NCI-H128 (cell line): Measurements from ENCODE around the gene HTT-AS.
A peak's percentile ranks its signal among the peaks of the same experiment; 100 is the strongest.
"Not testable (repeated sequence)": the region's sequence is repeated elsewhere in the genome, so short reads cannot be mapped to it uniquely, and the experiment has no call there.

Experiments
- DNase-seq: peaks from one replicate; lab custom pipeline; 2025; ENCODE audit not compliant: unreplicated experiment; lab: John Stamatoyannopoulos, UW

The HTT-AS gene

DNA sequence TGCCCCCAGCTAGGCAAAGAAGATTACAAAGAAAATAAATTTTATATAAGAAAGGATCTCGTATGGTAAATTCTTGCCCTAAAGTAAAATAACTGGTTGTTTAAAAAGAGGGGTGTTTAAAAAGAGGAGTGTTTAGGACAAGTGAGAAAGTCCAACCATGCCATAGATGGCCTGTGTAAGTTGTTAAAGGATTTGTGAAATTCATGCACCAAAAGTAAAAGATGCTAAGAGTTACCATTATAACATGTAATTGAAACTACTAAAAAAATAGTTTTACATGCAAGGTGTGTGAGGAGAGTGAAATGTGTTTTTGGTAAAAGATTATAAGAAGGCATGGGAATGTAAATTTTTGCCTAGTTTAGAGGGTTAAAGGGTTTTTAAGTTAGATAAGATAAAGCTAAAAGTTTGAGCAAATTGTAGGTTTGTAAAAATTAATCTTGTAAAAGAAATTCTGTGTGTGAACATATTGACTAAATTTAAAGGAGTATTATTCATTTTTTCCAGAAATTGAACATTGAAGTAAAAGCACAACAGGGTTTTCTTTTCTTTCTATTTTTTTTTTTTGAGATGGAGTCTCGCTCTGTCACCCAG lies 20.1 kb downstream of the HTT-AS start:
- DNase-seq: no peak

DNA sequence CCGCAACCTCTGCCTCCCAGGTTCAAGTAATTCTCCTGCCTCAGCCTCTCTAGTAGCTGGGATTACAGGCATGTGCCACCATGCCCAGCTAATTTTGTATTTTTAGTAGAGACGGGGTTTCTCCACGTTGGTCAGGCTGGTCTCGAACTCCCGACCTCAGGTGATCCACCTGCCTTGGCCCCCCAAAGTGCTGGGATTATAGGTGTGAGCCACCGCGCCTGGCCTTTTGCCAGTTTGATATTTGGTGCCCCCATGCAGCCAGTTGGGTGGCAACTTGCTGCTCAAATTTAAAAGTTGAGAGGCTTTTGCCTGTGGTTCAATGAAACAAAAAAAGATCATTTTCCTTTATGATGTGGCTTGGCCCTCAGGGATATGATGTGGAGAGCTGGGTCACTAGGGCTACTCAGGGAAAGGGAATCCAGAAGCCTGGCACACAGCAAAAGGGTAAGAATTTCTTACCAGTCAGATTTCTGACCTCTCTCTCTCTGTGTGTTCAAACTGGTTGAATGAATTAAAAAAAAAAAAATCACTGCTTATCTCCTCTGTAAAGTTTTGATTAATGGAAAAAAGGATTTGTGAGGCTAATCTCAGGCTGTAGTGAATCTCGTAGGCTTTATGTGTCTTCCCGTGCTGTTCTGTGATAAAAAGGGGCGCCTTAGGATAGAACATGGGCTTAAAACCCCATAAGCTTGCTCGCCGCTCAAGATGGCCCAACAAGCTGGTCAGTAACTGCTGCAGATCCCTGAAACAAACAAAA lies 23.0 kb downstream of the HTT-AS start:
- not testable (repeated sequence) for DNase-seq

DNA sequence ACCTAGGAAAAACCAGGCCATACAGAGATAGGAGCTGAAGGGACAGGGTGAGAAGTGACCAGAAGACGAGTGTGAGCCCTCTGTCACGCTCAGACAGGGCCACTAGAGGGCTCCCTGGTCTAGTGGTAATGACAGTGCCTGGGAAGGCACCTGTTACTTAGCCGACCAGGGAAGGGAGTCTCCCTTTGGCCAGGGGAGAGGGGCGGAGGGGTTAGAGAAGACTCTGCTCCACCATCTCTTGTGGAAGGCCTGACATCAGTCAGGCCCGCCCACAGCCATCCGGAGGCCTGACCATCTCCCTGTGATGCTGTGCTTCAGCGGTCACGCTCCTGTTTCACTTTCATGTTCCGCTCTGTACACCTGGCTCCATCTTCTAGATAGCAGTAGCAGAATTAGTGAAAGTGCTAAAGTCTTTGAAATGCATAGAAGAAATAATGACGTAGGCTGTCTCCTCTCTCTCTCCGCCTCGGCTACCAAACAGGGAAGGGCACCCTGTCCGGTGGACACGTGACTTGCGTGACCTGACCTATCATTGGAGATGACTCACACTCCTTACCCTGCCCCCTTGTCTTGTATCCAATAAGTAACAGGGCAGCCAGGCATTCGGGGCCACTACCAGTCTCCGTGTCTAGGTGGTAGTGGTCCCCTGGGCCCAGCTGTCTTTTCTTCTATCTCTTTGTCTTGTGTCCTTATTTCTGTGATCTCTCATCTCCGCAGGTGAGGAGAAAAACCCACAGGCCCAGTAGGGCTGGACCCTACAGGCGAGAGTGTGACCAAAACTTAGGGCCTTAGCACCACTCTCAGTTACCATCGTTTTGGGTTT lies 26.7 kb downstream of the HTT-AS start:
- DNase-seq: peak; percentile 46

DNA sequence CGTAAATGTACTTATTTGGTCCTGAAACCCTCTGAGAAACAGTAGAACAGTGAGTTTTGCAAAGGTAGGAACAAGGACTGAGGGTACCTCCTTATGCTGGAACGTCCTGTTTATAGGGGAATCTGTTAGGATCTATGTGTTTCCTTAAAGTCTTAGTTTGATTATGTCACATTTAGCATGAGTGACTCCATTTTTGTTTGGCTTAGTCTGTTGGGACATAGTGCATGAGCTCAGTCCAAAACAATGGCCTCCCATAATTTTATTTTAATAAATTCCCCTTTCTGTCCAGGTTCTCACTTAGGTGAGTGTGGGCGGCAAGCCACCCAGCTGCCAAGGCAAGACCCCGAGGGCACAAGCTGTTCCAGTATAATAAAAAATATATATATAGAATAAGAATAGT lies 27.7 kb downstream of the HTT-AS start:
- DNase-seq: no peak

DNA sequence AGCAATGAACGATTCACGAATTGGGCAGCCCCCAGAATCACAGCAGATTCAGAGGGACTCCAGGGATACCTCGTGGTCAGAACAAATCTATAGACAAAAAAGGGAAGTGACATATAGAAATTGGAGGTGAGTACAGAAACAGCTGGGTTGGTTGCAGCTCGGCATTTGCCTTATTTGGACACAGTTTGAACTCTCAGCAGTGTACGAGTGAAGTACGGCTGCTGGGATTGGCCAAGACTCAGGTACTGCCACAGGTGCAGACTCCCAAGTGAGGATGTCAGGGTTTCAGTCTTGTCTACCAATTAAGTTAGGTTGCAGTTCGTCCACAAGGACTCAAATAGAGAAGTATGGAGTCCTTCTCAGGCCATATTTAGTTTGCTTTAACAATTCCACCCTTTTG lies 28.2 kb downstream of the HTT-AS start:
- no peak for DNase-seq

DNA sequence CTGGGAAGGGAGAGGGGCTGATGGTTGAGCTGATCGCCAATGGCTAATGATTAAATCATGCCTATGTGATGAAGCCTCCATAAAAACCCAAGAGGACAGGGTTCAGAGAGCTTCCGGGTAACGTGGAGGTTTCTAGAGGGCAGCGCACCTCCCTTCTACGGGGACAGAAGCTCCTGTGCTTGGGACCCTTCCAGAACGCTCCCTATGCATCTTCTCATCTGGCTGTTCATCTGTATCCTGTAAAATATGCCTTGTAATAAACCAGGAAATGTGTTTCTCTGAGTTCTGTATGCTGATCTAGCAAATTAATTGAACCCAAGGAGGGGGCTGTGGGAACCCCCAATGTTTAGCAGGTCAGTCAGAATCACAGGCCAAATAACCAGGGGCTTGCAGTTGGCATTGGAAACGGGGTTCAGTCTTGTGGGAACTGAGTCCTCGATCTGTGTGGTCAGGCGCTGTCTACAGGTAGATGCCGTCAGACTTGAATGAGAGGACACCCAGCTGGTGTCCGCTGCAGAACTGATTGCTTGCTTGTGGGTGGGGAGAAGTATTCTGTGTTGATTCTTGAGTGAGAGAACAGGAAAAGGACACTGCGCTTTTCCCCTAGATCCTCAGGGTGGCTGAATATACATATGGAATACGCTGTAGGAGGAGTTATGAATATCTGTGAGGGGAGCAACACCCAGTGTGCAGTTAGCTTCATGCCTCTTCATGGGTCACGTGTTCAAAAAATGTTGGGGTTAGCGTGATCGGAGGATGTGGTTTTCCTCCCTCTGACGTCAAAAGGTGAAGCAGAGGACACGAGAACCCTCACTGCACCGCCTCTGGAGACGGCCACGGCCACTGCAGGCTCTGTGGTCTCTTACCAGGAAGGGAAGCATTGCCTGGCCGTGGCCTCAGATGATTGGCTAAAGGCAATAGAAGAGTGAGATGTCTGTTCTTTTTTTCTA lies 29.2 kb downstream of the HTT-AS start:
- DNase-seq: no peak

DNA sequence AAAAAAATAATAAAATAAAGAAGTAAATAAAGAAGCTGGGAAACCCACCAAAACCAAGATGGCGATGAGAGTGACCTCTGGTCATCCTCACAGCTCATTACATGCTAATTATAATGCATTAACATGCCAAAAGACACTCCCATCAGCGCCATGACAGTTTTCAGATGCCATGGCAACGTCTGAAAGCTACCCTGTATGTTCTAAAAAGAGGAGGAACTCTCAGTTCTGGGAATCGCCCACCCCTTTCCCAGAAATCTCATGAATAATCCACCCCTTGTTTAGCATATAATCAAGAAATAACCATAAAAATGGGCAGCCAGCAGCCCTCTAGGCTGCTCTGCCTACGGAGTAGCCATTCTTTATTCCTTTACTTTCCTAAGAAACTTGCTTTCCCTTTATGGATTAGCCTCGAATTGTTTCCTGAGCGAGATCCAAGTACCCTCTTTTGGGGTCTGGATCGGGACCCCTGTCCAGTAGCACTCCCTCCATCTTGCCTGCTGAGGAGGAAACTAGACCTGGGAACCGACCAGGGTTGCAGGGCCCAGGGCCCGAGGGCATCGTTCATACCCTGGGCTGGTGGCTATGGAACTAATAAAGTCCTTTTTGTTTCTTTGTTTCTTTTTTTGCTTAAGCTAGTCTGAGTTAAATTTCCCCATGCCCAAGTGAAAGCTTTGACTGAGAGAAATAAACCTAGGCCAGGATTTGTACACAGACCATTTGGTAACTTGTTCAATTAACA lies 30.9 kb downstream of the HTT-AS start:
- no peak for DNase-seq

DNA sequence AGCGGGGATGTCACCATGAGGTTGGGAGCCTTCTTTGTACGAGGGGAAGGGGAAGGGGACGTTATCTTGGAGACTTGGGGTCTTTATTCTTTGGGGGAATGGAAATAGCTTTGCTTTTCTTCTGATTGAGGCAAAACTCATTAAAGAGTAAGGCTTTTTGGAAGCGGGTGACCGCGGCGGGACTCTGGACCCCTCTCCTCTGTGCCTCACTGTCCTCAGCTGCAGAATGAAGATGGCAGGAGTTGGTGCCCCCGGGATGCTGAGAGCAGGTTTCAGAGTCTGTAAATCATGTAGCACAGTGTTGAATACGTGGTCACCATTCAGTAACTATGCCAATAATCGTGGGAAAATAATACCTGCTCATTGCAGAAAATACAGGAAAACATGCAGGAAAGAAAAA lies 32.1 kb downstream of the HTT-AS start:
- no peak for DNase-seq

DNA sequence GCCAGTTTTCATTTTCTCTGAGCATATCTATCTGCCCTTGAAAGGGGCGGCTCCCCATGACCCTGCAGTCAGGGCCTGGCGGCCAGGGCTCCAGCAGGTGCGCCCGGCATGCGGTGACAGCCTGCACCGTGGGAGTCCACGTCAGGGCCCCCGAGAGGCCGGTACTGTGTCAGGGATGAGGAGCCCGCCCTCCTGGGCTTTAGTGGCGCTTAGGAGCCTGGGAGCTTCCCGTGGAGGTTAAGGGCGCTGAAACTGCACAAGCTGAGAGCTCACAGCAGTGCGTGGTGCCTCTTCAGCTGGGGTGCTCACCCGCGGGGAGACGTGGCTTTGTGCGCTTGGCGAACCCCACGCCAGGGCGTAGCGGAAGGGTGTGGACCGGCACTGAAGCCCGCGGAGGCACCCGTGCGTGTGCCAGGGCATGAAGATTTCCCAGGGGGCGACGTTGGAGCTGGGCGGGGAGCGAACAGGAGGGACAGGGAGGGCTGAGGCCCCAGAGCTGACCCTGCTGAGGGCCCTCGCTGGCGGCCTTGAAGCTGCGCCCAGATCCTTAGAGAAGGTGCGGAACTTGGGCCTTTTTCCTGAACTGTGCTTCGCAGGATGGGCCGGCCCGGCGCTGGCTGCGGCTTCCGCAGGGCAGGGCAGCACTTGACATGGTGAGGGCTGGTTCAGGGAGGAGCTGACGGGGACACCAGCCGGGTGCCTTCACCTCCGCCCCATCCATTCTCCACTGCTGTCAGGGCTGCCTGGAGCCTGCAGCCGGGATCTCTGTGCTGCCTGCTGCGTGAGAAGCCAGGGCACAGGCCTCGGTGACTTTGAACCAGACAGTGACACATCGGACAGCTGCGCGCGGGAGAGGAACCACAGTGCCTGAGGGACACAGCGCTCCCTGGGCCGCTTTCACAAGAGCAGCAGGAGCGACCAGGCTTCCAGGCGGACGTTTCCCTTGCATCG lies 32.9 kb downstream of the HTT-AS start:
- DNase-seq: no peak

DNA sequence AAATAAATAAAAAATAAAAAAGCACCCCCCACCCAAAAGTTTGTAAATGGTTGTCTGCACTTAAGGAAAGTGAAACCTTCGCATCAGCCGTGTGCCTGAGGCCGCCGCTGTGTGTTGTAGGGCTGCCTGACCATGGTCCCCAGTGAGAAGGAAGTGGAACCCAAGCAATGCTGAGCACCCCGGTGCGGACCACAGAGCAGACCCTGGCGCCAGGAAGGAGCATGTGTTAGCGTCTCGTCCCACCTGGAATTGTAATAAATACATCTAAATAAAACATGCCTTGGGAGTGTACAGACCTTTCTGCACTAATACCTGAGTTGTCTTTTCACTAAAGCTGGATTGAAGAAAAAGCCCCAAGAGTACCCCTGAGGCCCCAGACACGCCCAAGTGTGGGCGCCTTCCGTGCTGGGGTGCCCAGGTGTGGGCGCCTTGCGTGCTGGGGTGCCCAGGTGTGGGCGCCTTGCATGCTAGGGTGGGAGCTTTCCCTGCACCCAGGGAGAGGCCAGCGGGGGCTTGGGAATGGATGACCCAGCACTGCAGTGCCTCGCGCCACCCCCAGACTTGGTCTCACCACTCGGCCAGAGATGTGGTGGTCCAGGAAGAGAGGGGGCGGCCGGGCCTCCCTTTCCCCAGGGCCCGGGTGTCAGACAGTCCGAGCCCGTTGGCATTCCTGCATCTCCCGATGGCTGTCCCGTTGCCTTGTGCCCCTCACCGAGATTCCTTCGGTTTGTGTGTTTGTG lies 33.7 kb downstream of the HTT-AS start:
- DNase-seq: no peak

DNA sequence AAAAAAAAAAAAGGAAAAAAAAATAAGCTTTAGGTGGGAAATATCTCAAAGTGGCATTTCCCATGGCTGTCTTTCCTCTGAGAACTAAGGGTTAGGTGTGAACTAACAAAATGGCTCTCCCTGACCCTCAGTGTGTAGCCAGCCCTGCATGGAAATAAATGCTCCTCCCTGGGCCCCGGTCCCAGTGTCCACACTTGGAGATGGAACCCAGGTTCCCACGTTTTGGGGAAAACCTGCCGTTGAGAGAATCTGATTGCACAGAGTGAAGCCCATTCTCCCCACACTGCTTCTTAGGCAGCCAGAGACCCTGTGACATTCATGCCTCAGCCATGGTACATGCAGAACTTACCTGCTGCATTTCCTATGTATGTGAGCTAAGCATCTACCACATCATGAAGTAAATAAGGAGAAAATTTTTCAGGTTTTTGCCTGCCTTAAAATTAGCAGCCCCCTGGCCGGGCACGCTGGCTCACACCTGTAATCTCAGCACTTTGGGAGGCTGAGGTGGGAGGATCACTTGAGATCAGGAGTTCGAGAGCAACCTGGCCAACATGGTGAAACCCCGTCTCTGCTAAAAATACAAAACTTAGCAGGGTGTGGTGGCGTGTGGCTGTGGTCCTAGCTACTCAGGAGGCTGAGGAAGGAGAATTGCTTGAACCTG lies 34.5 kb downstream of the HTT-AS start:
- DNase-seq: no peak

DNA sequence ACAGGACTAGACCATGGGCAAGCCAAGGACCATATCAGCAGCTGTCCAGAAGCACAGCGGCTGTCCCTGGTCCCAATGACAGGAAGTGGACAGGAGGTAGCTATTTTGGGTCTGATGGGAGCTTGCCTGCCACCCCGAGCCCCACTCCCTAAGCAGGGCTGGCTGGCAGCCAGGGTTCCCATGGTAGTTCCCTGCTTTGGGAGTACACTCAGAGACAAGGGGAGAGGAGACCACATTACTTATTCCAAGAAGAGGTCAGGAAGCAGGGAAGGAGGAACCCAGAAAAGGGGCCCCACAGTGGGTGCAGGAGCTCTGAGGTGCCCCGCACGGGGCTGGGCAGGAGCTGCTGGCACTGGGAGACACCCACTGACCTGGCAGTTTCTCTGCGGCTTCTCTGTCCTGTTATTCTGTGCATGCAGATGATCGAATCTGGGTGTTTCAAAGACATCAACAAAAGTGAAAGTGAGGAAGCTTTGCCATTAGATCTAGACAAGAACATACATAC lies 36.3 kb downstream of the HTT-AS start:
- DNase-seq: no peak

DNA sequence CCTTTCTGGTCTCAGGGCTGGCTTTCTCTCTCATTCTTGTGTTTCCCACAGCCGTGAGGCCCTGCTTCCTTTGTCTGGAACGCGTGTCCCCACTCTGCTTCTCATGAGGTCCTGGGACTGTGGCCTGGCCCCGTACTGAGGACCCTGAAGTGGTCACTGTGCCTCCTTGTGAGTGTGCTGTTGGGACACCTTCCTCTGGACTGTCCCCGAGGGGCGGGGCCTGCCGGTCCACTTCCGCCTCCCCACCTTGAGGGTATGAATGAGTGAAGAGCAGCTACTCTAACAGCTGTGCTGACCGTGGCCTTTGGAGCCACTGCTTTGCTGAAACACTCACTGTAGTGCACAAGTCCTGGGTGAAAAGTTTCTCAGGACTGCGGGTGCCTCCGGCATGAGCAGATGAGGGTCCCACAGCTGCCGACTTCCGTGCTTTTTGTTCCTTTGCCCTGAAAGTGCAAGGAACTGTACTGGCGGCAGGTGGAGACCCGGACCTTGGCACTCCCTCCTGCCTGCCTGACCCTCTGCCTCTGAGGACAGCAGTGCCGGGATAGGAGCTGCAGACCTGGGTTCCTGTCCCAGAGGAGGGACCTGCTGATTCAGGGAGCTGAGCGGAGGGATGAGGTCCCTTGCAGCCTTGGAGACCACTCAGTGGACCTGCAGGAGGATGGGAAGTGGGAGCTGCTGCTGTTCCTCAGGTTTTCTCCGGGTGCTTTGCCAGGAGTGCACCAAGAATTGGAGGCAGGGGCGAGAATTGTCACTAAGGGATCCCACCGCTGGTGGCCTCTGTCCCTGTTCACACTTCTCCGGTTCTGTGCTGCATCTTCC lies 38.0 kb downstream of the HTT-AS start:
- no peak for DNase-seq

DNA sequence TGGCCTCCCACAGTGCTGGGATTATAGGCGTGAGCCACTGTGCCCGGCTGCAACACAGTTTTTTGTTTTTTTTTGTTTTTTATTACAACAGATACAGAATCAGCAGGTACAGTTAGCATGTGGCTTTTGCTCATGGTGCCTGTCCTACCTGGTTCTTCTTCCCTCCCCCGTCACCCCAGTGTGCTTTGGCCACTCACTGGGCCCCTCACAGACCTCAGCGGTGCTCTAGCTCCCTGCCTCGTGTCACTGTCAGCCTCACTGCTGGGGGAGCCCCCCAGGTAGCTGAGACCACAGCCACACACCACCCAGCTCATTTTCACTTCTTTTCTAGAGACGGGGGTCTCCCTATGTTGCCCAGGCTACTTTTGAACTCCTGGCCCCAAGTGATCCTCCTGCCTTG lies 38.7 kb downstream of the HTT-AS start:
- no peak for DNase-seq

DNA sequence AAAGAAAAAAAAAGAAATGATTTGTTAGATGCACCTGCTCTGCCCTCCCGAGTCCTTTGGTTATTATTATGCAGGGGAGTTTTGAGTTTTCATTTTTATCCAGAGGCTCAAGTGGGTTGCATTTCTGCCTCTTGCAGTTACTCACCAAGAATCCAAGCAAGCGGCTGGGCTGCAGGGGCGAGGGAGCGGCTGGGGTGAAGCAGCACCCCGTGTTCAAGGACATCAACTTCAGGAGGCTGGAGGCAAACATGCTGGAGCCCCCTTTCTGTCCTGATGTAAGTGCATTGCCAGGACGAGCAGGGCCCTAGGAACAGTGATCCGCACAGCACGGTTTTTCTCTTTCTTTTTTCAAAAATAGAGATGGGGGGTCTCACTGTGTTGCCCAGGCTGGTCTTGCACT lies 39.1 kb downstream of the HTT-AS start:
- no peak for DNase-seq

DNA sequence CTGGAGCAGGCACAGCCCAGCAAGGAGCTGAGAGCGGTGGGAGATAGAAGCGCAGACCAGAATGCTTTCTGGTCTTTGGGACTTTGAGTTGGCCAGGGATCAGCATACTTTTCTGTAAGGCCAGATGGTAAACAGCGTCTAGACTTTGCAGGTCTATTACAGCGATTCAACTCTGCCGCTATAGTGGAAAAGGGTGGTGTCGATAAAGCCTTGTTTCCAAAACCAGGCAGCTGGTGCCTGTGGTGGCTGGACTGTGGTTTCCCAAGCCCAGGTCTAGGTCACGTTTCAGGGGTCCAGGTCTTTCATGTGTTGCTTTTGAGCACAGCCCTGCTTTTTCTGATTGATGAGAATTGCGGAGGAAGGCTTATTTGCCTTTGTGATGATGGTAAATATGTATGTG lies 40.1 kb downstream of the HTT-AS start:
- DNase-seq: no peak
